ENCODE data around the gene CDK17. TPM values are rescaled to one million over a fixed set of nuclear protein-coding genes. Genes with fewer than 3 reads are reported as not detected.

The CDK17 gene
- total and polyA plus RNA-seq, 2 experiments from 2014 or later: 21.7 to 34.7 TPM

- no peak for TF ChIP-seq CTCF (IDR thresholded peaks at IDR 0.05; ENCODE audit: low read depth, low read length)
- no peak overlapping the region for H3K4me3 ChIP-seq
- no peaks in the 10 kb centered on the region for H3K9me3 ChIP-seq (ENCODE audit: low read depth)
- H3K27ac ChIP-seq: no peak overlapping the region
- DNase-seq (ENCODE audit: low read depth in 1 of 2, low spot score in 1 of 2): no peak
- H3K4me1 ChIP-seq (ENCODE audit: low read depth): no peaks in the 10 kb centered on the region
- H3K36me3 ChIP-seq: no peaks in the 10 kb centered on the region
- no peaks in the 10 kb centered on the region for H3K27me3 ChIP-seq
Observed at GRCh38 chr12:96246926-96247505, 153.2 kb downstream of the CDK17 start.

- Histone ChIP-seq H3K4me1 (ENCODE audit: low read depth) (peaks cover 14% of the 10 kb centered on the region), H3K27ac (no peak overlapping the region), H3K27me3 (no peaks in the 10 kb centered on the region), H3K4me3 (no peak overlapping the region), H3K36me3 (no peaks in the 10 kb centered on the region), H3K9me3 (ENCODE audit: low read depth) (no peaks in the 10 kb centered on the region)
- no peak for DNase-seq (ENCODE audit: low read depth in 1 of 2, low spot score in 1 of 2)
- no peak for TF ChIP-seq CTCF (IDR thresholded peaks at IDR 0.05; ENCODE audit: low read depth, low read length)
Observed at GRCh38 chr12:96244826-96245225, 155.4 kb downstream of the CDK17 start.

DNA sequence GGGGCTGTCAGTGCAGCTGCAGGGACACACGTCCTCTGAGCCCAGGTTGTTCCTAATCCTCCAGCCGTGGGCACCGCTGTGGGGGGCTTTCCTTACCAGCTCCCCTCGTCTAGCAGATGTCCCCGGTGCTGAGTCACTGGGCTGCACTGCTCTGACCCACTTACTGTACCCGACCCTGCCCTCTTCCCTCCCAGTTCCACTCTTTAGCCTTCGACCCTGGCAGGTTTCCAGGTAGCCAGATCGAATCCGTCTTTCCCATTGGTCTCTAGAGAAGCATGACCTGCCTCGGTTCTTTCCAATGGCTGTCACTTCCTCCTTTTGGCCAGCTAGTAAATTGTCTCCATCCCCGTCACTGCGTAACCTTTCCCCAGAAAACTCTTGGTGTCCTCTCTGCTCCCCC is 157.6 kb downstream of the CDK17 start:
- no peaks in the 10 kb centered on the region for H3K9me3 ChIP-seq (ENCODE audit: low read depth)
- H3K36me3 ChIP-seq: no peaks in the 10 kb centered on the region
- peaks cover 28% of the 10 kb centered on the region for H3K4me1 ChIP-seq (ENCODE audit: low read depth)
- no peaks in the 10 kb centered on the region for H3K27me3 ChIP-seq
- DNase-seq (ENCODE audit: low read depth in 1 of 2, low spot score in 1 of 2): no peak
- no peak overlapping the region for H3K4me3 ChIP-seq
- no peak overlapping the region for H3K27ac ChIP-seq
- TF ChIP-seq CTCF (IDR thresholded peaks at IDR 0.05; ENCODE audit: low read depth, low read length): no peak

DNA sequence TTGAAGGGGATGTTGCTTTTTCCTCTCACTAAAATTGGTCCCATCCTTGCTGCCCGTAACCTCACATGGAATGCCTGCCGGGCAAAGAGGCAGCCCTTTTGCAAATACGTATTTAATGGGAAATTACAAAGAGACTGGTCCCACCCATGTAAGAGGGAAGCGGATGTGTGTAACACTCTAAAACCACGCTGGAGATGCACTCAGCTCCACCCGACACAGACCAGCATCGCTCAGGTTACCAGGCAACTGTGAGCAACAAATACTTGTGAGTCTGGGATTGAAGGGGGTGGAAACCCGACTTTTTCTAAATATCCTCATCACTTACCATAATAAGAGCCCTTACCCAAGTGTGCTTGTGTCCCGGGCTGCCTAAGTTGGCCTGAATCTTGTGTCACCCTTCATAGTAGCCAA is 158.4 kb downstream of the CDK17 start:
- no peak for TF ChIP-seq CTCF (IDR thresholded peaks at IDR 0.05; ENCODE audit: low read depth, low read length)
- DNase-seq (ENCODE audit: low read depth in 1 of 2, low spot score in 1 of 2): peak in 1 of 2 donors; percentile 62
- H3K4me3 ChIP-seq: no peak overlapping the region
- no peaks in the 10 kb centered on the region for H3K9me3 ChIP-seq (ENCODE audit: low read depth)
- H3K27ac ChIP-seq: no peak overlapping the region
- H3K27me3 ChIP-seq: no peaks in the 10 kb centered on the region
- H3K36me3 ChIP-seq: no peaks in the 10 kb centered on the region
- H3K4me1 ChIP-seq (ENCODE audit: low read depth): peaks cover 28% of the 10 kb centered on the region

GRCh38 chr12:96241431-96241830 is 158.8 kb downstream of the CDK17 start:
- DNase-seq (ENCODE audit: low read depth in 1 of 2, low spot score in 1 of 2): no peak
- Histone ChIP-seq H3K4me3 (no peak overlapping the region), H3K9me3 (ENCODE audit: low read depth) (no peaks in the 10 kb centered on the region), H3K4me1 (ENCODE audit: low read depth) (peaks cover 28% of the 10 kb centered on the region), H3K27me3 (no peaks in the 10 kb centered on the region), H3K27ac (peak overlapping the region; percentile 85), H3K36me3 (no peaks in the 10 kb centered on the region)
- TF ChIP-seq CTCF (IDR thresholded peaks at IDR 0.05; ENCODE audit: low read depth, low read length): no peak
